Renal pelvis (tissue), 12 donors: ENCODE measurements around the gene OR10A3. TPM values are rescaled to one million over a fixed set of nuclear protein-coding genes. Genes with fewer than 3 reads are reported as not detected.
A peak's percentile ranks its signal among the peaks of the same experiment; 100 is the strongest.
"Not testable (repeated sequence)": the region's sequence is repeated elsewhere in the genome, so short reads cannot be mapped to it uniquely, and the experiment has no call there.

Experiments
- DNase-seq: peaks from one replicate; pipeline ENCODE4 v3.0.0-alpha.2; 2013
- long read RNA-seq, 16 experiments: transcript quantifications; one replicate each; lab custom pipeline, GENCODE V29; 2026
- polyA plus RNA-seq, 3 donors: library from polyadenylated mRNA; unstranded; fragments of 120-200 nt; gene quantifications; one replicate each; pipeline ENCODE4 v1.2.1, GENCODE V29; 2013; ENCODE audit not compliant: insufficient read length in 3 of 3

Gene OR10A3
- under 1 TPM in 2 of 3 donors, not detected in 1; 0.06 to 0.13 TPM for polyA plus RNA-seq
- long read RNA-seq, donor 1: 0 reads
- long read RNA-seq, donor 2: 0 reads
- long read RNA-seq, donor 3: 0 reads
- long read RNA-seq, donor 4: 0 reads
- long read RNA-seq, donor 5: 0 reads
- long read RNA-seq, donor 6: 0 reads
- long read RNA-seq, donor 7: 0 reads
- long read RNA-seq, donor 8: 0 reads
- long read RNA-seq, donor 9: 0 reads
- long read RNA-seq, donor 10: 0 reads
- long read RNA-seq, donor 11: 0 reads
- long read RNA-seq, donor 12: 0 reads
- long read RNA-seq, donor 13: 0 reads
- long read RNA-seq, donor 14: 0 reads
- long read RNA-seq, donor 15, partial matches to known transcripts: 0 of 1 reads
- long read RNA-seq, donor 15, other reads (novel, unspliced or antisense): 0 of 1 reads
- long read RNA-seq, donor 16: 0 reads

GRCh38 chr11:7941608-7942007 lies at the start of gene OR10A3:
TSS of gene OR10A3 (minus strand) at chr11:7941708. CDS start at chr11:7939520, 2,188 bp downstream.
- no peak for DNase-seq

GRCh38 chr11:7987560-7987883 lies 46.0 kb upstream of the OR10A3 start:
- DNase-seq: not testable (repeated sequence)

GRCh38 chr11:7986768-7987559 lies 45.5 kb upstream of the OR10A3 start, which contains the start of gene EIF3F:
TSS of gene EIF3F (plus strand) at chr11:7987337. CDS start at chr11:7987353, 16 bp downstream.
- peak; percentile 99 for DNase-seq

DNA sequence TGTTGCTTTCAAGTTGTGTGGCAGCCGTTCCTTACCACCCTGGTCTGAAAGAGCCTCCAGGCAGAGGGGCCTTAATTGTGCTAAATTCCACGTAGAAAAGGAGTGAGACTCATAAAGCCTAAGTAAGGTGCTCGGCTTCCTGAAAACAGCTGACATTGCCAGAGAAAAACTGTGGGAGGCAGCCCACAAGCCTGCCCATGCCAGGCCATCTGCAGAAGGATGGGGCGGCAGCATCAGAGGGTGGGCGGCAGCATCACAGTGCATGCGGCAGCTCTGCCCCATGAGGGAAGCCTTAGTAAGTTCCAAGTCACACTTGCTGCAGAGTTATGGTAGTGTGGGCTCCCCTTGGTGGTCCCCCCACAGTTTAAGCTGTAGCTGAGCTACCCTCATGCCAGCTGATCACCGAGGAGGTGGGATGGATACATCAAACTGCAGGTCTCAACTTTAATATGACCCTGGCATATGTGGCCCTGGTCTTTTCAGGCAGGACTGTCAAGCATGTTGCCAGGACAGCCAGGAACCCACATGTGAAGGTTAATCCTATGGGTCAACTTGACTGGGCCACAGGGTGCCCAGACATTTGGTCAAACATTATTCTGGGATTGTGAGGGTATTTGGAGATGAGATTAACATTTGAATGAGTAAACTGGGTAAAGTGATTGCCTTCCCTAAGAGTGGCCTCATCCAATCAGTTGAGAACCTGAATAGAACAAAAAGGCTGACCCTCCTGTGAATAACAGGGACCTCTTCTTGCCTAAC lies 42.5 kb upstream of the OR10A3 start:
- DNase-seq: no peak

- DNase-seq: no peak
Measured at GRCh38 chr11:7982582-7983119, 41.1 kb upstream of the OR10A3 start.

- no peak for DNase-seq
Measured at GRCh38 chr11:7981619-7982157, 40.2 kb upstream of the OR10A3 start.

DNA sequence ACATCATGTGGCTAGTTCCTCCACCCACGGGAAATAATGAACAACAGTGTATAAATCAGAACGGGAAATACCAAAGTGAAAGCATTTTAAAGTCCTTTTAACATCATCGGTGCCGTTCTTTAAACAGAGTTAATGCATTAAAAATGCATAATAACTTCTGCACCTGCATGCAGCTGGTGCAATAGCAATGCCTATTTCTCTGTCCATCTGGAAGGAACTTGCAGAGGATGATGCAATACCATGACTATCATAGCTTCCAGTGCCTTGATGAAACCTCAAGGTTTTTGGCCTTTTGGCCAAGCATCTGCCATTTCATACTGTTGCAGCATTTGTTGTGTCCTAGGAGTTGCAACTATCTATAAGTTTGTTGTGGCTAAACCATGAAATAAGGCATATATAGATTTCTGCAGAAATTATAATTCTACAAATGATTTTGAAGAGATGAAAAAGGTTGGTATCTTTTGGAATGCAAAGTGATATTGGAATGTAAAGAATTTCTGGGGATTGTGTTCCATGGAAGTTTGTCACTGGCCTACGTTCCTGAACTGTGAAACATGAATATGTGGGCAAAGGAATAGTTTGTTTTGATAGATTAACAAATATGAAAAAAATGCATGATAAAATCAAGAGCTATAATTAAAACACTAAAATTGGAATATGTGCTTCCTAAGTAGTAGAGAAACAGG lies 35.9 kb upstream of the OR10A3 start:
- no peak for DNase-seq

GRCh38 chr11:7974668-7975067 lies 33.2 kb upstream of the OR10A3 start:
- DNase-seq: no peak

GRCh38 chr11:7973011-7973410 lies 31.5 kb upstream of the OR10A3 start:
- no peak for DNase-seq

GRCh38 chr11:7971846-7972245 lies 30.3 kb upstream of the OR10A3 start:
- DNase-seq: no peak

DNA sequence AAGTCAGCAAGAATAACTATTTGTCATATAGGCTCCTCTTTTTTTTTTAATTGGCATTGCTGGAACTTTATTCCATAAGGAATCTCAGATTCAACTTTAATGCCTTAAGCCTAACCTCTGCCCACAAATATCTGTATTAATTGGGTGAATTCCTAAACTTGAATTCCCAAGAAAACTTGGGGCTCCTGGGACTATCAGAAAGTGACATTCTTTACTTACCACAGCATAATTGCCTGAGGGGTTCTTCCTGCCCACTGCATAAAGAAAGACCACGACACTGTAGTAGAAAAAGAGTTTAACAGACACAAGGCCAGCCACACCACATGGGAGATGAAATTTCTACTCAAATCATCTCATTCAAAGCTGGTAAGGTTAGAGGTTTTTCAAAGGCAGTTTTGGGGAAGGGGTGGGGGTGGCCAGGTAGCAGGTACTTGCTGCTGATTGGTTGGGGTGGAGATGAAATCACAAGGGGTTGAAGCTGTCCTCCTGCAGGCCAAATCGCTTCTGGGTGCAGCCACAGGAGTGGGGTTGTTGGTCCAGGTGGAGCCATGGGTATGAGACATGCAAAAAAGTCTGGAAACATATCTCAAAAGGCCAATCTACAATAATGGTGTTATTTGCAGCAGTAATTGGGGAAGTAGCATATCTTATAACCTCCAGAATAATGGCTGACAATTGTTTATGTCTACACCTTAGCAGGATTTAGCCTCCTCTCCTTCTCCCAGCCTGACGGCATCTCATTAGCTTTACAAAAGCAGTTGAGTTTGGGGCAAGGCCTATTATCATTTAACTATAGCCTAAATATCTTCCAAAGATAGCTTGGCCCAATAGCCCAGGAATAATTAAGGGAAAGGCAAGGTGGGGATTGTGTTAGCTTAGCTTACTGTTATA lies 28.5 kb upstream of the OR10A3 start:
- DNase-seq: no peak

- DNase-seq: no peak
Measured at GRCh38 chr11:7968686-7969085, 27.2 kb upstream of the OR10A3 start.

DNA sequence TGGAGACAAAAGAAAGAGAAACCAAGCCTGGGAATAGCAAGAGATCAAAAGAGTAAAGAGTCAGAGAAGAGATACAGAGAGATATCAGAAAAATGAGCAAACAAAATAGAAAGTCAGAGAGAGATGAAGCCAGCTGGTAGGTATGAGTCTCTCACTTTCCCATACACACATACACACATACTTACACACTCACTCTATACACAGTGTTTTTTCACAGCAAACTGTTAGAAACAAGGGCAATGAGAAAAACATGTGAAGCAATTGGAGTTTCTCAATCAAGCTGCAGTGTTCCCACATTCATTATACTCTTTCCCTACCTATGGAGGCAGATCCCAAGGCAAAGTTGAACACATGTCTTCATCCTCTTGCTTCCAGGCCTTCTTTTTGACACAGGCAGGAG lies 26.3 kb upstream of the OR10A3 start:
- DNase-seq: no peak

DNA sequence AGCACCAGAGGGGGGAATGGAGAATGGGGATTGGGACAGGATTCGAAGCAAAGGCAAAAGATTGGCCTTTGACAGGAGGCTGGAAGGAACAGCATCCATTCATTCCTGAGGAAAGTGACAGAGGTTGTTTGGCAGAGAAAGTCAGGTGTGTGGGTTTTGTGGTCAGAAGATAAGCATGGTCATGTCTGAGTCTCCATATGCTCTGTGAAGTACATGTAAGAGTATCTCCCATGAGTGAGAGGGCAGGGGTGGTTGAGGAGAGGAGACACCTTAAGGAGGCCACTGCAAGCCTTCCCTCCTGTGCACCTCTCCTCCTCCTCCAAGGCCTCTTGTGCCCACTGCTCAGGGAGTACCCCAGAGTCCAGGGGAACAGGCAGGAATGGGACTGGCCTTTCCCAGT lies 25.6 kb upstream of the OR10A3 start:
- DNase-seq: no peak

- no peak for DNase-seq
Measured at GRCh38 chr11:7965386-7965785, 23.9 kb upstream of the OR10A3 start, which contains the start of gene NLRP10. TSS of gene NLRP10 (minus strand) at chr11:7965447. CDS start at chr11:7963495, 1,952 bp downstream.

GRCh38 chr11:7964873-7965272 lies 23.4 kb upstream of the OR10A3 start:
- DNase-seq: no peak

DNA sequence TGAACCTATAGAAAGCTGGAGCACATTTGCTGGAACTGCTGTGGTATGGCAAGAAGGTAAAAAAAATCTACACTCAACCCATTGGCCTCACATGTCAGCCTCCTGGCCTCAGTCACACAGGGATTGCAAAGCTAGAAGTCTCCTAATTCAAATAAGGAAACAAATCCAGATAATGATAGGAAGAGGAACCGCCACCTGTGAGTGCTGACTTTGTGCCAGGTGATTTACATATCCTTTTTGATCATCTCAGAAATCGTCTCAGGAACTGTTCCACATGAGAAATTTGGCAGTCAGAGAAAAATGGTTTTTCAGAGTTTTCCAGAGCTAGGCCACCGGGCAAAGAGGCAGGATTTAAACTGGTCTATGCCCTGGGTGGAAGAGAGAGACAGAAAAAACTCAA lies 22.8 kb upstream of the OR10A3 start:
- no peak for DNase-seq

DNA sequence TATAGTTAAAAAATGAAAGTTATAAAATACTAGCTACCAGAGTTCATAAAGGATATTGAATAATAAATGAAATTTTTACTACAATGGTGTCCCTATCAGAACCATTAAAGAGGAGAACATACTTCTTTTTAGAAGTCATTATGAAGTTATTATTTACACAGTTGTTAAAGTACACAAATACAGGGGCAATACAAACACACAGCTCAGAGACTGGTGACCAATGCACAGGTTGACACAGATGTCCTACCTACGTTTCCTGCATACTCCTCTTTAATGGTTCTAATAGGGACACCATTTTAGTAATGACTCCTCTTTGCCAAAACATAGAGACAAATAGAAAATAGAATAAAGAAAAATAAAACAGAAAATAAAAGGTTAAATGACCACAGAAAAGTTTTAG lies 13.7 kb upstream of the OR10A3 start:
- no peak for DNase-seq

GRCh38 chr11:7949934-7950333 lies 8.4 kb upstream of the OR10A3 start:
- DNase-seq: no peak

DNA sequence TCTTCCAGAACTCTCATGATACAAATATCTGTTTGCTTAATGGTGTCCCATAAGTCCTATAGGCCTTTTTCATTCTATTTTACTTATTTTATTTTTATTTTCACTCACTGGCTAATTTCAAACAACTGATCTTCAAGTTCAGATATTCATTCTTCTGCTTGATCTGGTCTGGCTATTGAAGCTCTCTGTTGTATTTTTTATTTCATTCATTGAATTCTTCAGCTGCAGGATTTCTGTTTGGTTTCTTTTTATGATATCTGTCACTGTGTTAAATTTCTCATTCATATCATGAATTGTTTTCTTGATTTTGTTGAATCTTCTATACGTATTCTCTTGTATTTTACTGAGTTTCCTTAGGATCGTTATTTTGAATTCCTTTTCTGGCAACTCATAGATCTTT lies 2.6 kb upstream of the OR10A3 start:
- no peak for DNase-seq
